A549 treated with CpdA at 1 μM for 4 hours (cell line): ENCODE measurements around the gene KRTAP20-4. TPM values are rescaled to one million over a fixed set of nuclear protein-coding genes. Genes with fewer than 3 reads are reported as not detected.

ENCODE experiments used
- total RNA-seq: library from RNA; stranded (reverse); fragments of 200-300 nt; extraction: Qiagen RNA extraction; gene quantifications from 5 replicates; pipeline ENCODE4 v1.2.3, GENCODE V29; 2022; ENCODE audit warnings: low read depth

Gene KRTAP20-4
- total RNA-seq: not detected in 5 replicates

DNA sequence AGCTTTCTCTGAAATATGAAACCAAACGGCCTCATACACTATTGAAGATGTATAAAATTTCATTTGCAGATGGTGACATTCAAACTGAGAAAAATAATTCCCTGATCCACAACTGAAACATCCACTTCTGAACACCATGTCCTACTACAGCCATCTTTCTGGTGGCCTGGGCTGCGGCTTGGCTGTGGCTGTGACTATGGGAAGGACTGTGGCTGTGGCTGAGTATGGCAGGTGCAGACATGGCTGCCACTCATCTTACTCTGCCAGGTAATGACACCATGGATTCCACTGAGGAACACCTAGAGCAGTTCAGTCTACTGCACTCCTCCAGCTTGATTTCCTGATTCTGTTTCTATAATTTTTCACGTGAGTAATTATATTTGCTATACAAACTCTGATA, at the start of gene KRTAP20-4:
TSS of gene KRTAP20-4 (plus strand) at position 106 of the 400 bp plus-strand sequence.

GRCh38 chr21:30590297-30590696, 30.1 kb upstream of the KRTAP20-4 start, which contains the start of gene KRTAP22-2:
Gene KRTAP22-2 (minus strand): TSS chr21:30590397.

GRCh38 chr21:30592140-30592539, 28.3 kb upstream of the KRTAP20-4 start, which contains the start of gene KRTAP6-3:
Gene KRTAP6-3 (plus strand): TSS chr21:30592440. CDS start chr21:30592446, 6 bp downstream.

DNA sequence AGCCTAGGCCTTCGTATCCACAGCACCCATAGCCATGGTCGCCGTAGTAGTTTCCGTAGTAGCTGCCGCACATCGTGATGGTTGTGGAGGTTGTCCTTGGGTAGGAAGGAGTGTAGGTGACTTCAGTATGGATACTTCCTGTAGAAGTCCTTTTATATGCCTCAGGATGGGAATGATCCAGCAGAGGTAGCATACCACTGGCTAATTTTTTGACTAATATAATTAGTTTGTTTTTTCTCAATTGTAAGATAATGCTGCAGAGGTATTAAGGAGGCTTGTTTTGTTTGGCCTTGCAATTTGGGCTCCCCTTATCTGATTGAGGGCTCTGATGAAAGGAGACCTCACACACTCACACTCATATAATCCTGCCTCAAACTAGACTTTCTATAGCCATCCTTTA, 21.6 kb upstream of the KRTAP20-4 start, which contains the start of gene KRTAP6-2:
TSS of gene KRTAP6-2 (minus strand) at position 101 of the 400 bp plus-strand sequence. CDS start at position 73, 28 bp downstream.

DNA sequence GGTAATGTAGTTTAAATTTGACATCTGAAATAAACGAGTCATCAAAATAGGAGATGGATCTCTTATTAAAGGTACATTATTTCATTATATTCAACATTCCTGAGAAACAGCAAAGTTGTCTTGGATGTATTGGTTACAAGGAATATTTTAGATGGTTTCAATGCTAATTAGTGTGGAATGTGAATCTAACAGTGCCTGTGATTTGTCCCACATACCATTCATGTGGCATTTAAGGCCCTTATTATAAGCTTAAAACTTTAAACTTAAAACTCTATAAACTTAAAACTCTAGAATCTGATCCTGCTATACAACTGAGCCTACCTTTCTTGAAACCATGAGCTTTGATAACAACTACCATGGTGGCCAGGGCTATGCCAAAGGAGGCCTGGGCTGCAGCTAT, 19.6 kb upstream of the KRTAP20-4 start, which contains the start of gene KRTAP22-1:
TSS of gene KRTAP22-1 (plus strand) at position 301 of the 400 bp plus-strand sequence.

DNA sequence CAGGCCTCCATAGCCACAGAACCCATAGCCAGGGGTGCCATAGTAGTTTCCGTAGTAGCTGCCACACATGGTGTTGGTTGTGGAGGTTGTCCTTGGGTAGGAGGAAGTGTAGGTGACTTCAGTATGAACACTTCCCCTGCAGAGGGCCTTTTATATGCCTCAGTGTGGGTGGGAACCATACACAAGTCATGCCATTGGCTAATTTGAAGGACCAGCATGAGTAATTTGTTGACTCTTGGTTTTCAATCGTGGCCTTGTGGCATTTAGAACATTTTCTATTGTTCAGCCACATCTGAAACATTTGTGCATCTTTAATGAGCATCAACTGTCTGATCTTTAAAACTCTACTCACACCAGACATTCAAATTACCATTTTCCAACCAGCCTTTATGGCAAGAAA, 6.6 kb upstream of the KRTAP20-4 start, which contains the start of gene KRTAP6-1:
TSS of gene KRTAP6-1 (minus strand) at position 95 of the 400 bp plus-strand sequence. CDS start at position 69, 26 bp downstream.

DNA sequence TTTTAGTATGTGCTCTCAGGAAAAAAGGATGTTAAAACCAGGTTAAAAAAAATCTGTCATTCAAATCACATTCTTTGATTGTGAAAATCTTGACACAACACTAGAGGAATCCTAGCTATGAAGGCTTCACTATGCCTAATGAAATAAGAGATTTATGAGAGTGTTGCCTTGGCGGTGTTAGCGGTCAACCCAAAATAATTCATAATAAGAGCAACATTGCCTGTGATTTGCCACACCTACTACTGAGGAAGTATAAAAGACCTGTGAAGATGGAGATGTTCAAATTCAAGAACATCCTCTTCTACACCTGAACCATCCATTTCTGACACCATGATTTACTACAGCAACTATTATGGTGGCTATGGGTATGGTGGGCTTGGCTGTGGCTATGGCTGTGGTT, 4.3 kb upstream of the KRTAP20-4 start, which contains the start of gene KRTAP20-1:
TSS of gene KRTAP20-1 (plus strand) at position 301 of the 400 bp plus-strand sequence. CDS start at position 331, 30 bp downstream.

GRCh38 chr21:30634906-30635305, 14.5 kb downstream of the KRTAP20-4 start, which contains the start of gene KRTAP20-2:
Gene KRTAP20-2 (plus strand): TSS chr21:30635206. CDS start chr21:30635264, 58 bp downstream.

DNA sequence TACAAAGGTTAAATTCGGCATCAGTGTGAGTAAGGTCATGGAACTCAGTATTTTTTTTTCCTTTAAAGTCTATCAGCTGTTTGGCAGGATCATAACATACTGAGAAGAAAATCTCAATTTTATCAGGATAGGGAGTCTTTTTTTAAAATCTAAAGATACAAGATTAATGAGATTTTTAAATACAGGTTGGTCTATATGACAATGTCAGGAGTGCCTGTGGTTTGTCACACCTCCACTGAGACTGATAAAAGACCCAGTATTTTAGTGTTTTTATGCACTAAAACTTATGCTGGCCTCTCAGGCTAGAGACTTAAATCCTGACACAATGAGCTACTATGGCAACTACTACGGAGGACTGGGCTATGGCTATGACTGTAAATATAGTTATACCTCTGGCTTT, 22.1 kb downstream of the KRTAP20-4 start, which contains the start of gene KRTAP20-3:
TSS of gene KRTAP20-3 (plus strand) at position 301 of the 400 bp plus-strand sequence.

Other genes starting within 250 kb of the KRTAP20-4 start
- not detected in 5 replicates for gene KRTAP13-2, start 248.4 kb upstream of the KRTAP20-4 start, total RNA-seq
- gene KRTAP13-1, start 224.6 kb upstream of the KRTAP20-4 start, total RNA-seq: not detected in 5 replicates
- not detected in 5 replicates for gene KRTAP13-3, start 194.7 kb upstream of the KRTAP20-4 start, total RNA-seq
- gene KRTAP13-4, start 190.4 kb upstream of the KRTAP20-4 start, total RNA-seq: not detected in 5 replicates
- not detected in 5 replicates for gene KRTAP15-1, start 180.4 kb upstream of the KRTAP20-4 start, total RNA-seq
- gene KRTAP19-1, start 140.3 kb upstream of the KRTAP20-4 start, total RNA-seq: not detected in 5 replicates
- gene KRTAP19-2, start 133.2 kb upstream of the KRTAP20-4 start, total RNA-seq: not detected in 5 replicates
- not detected in 5 replicates for gene KRTAP19-3, start 128.6 kb upstream of the KRTAP20-4 start, total RNA-seq
- not detected in 5 replicates for gene KRTAP19-4, start 123.5 kb upstream of the KRTAP20-4 start, total RNA-seq
- not detected in 5 replicates for gene KRTAP19-5, start 118.5 kb upstream of the KRTAP20-4 start, total RNA-seq
- not detected in 5 replicates for gene KRTAP19-6, start 78.8 kb upstream of the KRTAP20-4 start, total RNA-seq
- gene KRTAP19-7, start 59.3 kb upstream of the KRTAP20-4 start, total RNA-seq: not detected in 5 replicates
- gene KRTAP22-2, start 30.2 kb upstream of the KRTAP20-4 start, total RNA-seq: not detected in 5 replicates
- not detected in 5 replicates for gene KRTAP6-3, start 28.2 kb upstream of the KRTAP20-4 start, total RNA-seq
- not detected in 5 replicates for gene KRTAP6-2, start 21.7 kb upstream of the KRTAP20-4 start, total RNA-seq
- not detected in 5 replicates for gene KRTAP22-1, start 19.5 kb upstream of the KRTAP20-4 start, total RNA-seq
- not detected in 5 replicates for gene KRTAP6-1, start 6.7 kb upstream of the KRTAP20-4 start, total RNA-seq
- gene KRTAP20-1, start 4.2 kb upstream of the KRTAP20-4 start, total RNA-seq: not detected in 5 replicates
- not detected in 5 replicates for gene KRTAP20-2, start 14.6 kb downstream of the KRTAP20-4 start, total RNA-seq
- not detected in 5 replicates for gene KRTAP20-3, start 22.2 kb downstream of the KRTAP20-4 start, total RNA-seq
- not detected in 5 replicates for gene KRTAP21-3, start 98.2 kb downstream of the KRTAP20-4 start, total RNA-seq
- not detected in 5 replicates for gene KRTAP21-2, start 126.6 kb downstream of the KRTAP20-4 start, total RNA-seq
- not detected in 5 replicates for gene KRTAP21-1, start 134.8 kb downstream of the KRTAP20-4 start, total RNA-seq
- gene KRTAP8-1, start 192.6 kb downstream of the KRTAP20-4 start, total RNA-seq: not detected in 5 replicates
- not detected in 5 replicates for gene KRTAP7-1, start 209.1 kb downstream of the KRTAP20-4 start, total RNA-seq